ENCODE measurements around the gene CIRBP. TPM values are rescaled to one million over a fixed set of nuclear protein-coding genes. Genes with fewer than 3 reads are reported as not detected.

The CIRBP gene
- total RNA-seq, 1 experiment from 2014 or later = 287 TPM

- peak; percentile 51 for DNase-seq (ENCODE audit: low spot score)
- Histone ChIP-seq H3K36me3 (ENCODE audit: insufficient read depth, low read length, poor library complexity, severe bottlenecking) (peaks cover 62% of the 10 kb centered on the region), H3K4me3 (ENCODE audit: low read depth, low read length, poor library complexity, severe bottlenecking) (no peak overlapping the region), H3K4me1 (ENCODE audit: insufficient read depth, low read length, poor library complexity, severe bottlenecking) (peaks cover 72% of the 10 kb centered on the region), H3K27ac (ENCODE audit: low read depth, low read length, poor library complexity, severe bottlenecking) (peak overlapping the region; percentile 96), H3K9me3 (ENCODE audit: low read depth, low read length, poor library complexity, severe bottlenecking) (no peaks in the 10 kb centered on the region), H3K27me3 (replicated peaks; ENCODE audit: insufficient read depth, low read depth, low read length, poor library complexity) (no peaks in the 10 kb centered on the region)
- POLR2A ChIA-PET (ENCODE audit: low non-redundant PET) = interaction anchor here (0.7 kb wide), 1 partner anchor 13 kb away, joined by 3 read pairs; no protein-coding TSS in a partner anchor
- no TSS peak for BruUV-seq (replicated peaks)
- TF ChIP-seq EZH2 (IDR thresholded peaks at IDR 0.05; ENCODE audit: borderline replicate concordance, low read depth, low read length, poor library complexity, severe bottlenecking) (no peak), CTCF (conservative IDR thresholded peaks at IDR 0.05; ENCODE audit: low read depth, low read length) (no peak)
- intact Hi-C loops (cut with micrococcal nuclease; ENCODE audit: unreplicated experiment) = no loop called here
- CTCF ChIA-PET = interaction anchor here (1.0 kb wide), 2 partner anchors 11 kb away, joined by 3 read pairs; no protein-coding TSS in a partner anchor
Observed at GRCh38 chr19:1255186-1256161, 13.7 kb upstream of the CIRBP start.

GRCh38 chr19:1256646-1257474, 12.3 kb upstream of the CIRBP start:
- peaks cover 56% of the 10 kb centered on the region for H3K36me3 ChIP-seq (ENCODE audit: insufficient read depth, low read length, poor library complexity, severe bottlenecking)
- CTCF ChIA-PET = no interaction called here

More at GRCh38 chr19:1256646-1257474, 12.3 kb upstream of the CIRBP start:
- no TSS peak for BruUV-seq (replicated peaks)
- Histone ChIP-seq H3K4me3 (ENCODE audit: low read depth, low read length, poor library complexity, severe bottlenecking) (no peak overlapping the region), H3K4me1 (ENCODE audit: insufficient read depth, low read length, poor library complexity, severe bottlenecking) (peaks cover 75% of the 10 kb centered on the region), H3K27me3 (replicated peaks; ENCODE audit: insufficient read depth, low read depth, low read length, poor library complexity) (no peaks in the 10 kb centered on the region), H3K27ac (ENCODE audit: low read depth, low read length, poor library complexity, severe bottlenecking) (peak overlapping the region; percentile 77), H3K9me3 (ENCODE audit: low read depth, low read length, poor library complexity, severe bottlenecking) (no peaks in the 10 kb centered on the region)
- peak; percentile 38 for DNase-seq (ENCODE audit: low spot score)
- TF ChIP-seq CTCF (conservative IDR thresholded peaks at IDR 0.05; ENCODE audit: low read depth, low read length) (no peak), EZH2 (IDR thresholded peaks at IDR 0.05; ENCODE audit: borderline replicate concordance, low read depth, low read length, poor library complexity, severe bottlenecking) (no peak)
- intact Hi-C loops (cut with micrococcal nuclease; ENCODE audit: unreplicated experiment) = no loop called here
- POLR2A ChIA-PET (ENCODE audit: low non-redundant PET) = interaction anchor here (0.6 to 1.5 kb wide), 3 partner anchors 12 to 172 kb away, joined by 5 to 7 read pairs (median 6); partner anchors contain the start of gene CIRBP

All from A673 (cell line).